PC-9 (cell line): ENCODE data around the gene ZNF407. TPM values are rescaled to one million over a fixed set of nuclear protein-coding genes. Genes with fewer than 3 reads are reported as not detected.

Experiments used
- BruUV-seq: library from RNA; stranded (reverse); fragments of 400-500 nt; replicated peaks from 2 replicates; lab custom pipeline; 2021; lab: Mats Ljungman, UMichigan
- CTCF ChIA-PET: fragments of 300-600 bp; sonication (Branson Sonifier 250); formaldehyde crosslinking; loops from one replicate; lab custom pipeline; 2022; ENCODE audit warnings: antibody characterized with exemption; lab: Charles Lee
- POLR2A ChIA-PET: fragments of 300-600 bp; sonication (Branson Sonifier 250); formaldehyde crosslinking; loops from one replicate; lab custom pipeline; 2022; ENCODE audit warnings: antibody characterized with exemption; ENCODE audit not compliant: unreplicated experiment; lab: Charles Lee
- DNase-seq, 2 experiments: peaks; one replicate each; pipeline versions ENCODE4 v3.0.0 to v3.0.0-alpha.2; 2015 to 2022; ENCODE audit warnings: mixed read lengths in 1 of 2
- H2AFZ ChIP-seq: fragments of 200-600 bp; sonication (generic); 2 replicates; pipeline ENCODE4 v1.8.1; 2017; ENCODE audit warnings: antibody characterized with exemption
- H3F3A ChIP-seq: fragments of 200-600 bp; sonication (generic); 2 replicates; pipeline ENCODE4 v1.8.1; 2017; ENCODE audit warnings: antibody characterized with exemption, mild to moderate bottlenecking, low read depth; ENCODE audit not compliant: insufficient read depth
- H3K27ac ChIP-seq: fragments of 200-600 bp; sonication (generic); 2 replicates; pipeline ENCODE4 v1.6.1; 2016; ENCODE audit warnings: mixed run types
- H3K27me3 ChIP-seq: fragments of 200-600 bp; sonication (generic); 2 replicates; pipeline ENCODE4 v1.6.1; 2016; ENCODE audit warnings: low read depth, mixed run types; ENCODE audit not compliant: insufficient read depth
- H3K36me3 ChIP-seq: fragments of 200-600 bp; sonication (generic); 2 replicates; pipeline ENCODE4 v1.6.1; 2016; ENCODE audit warnings: low read depth, mixed run types
- H3K4me1 ChIP-seq: fragments of 200-600 bp; sonication (generic); replicated peaks from 2 replicates; pipeline ENCODE4 v1.6.1; 2016; ENCODE audit warnings: mixed run types; ENCODE audit not compliant: insufficient read depth
- H3K4me2 ChIP-seq: fragments of 200-600 bp; sonication (generic); 2 replicates; pipeline ENCODE4 v1.6.1; 2017; ENCODE audit warnings: mixed run types
- H3K4me3 ChIP-seq: fragments of 200-600 bp; sonication (generic); 2 replicates; pipeline ENCODE4 v1.6.1; 2016; ENCODE audit warnings: mixed run types
- H3K79me2 ChIP-seq: fragments of 200-600 bp; sonication (generic); 2 replicates; pipeline ENCODE4 v1.6.1; 2017; ENCODE audit warnings: low read depth, mixed run types
- H3K9me2 ChIP-seq: fragments of 200-600 bp; sonication (generic); 2 replicates; pipeline ENCODE4 v1.8.1; 2017; ENCODE audit warnings: mild to moderate bottlenecking; ENCODE audit not compliant: insufficient read depth
- H3K9me3 ChIP-seq: fragments of 200-600 bp; sonication (generic); 2 replicates; pipeline ENCODE4 v1.8.1; 2016; ENCODE audit warnings: low read depth; ENCODE audit not compliant: insufficient read depth
- H4K20me1 ChIP-seq: fragments of 200-600 bp; sonication (generic); 2 replicates; pipeline ENCODE4 v1.8.1; 2017; ENCODE audit not compliant: insufficient read depth
- CTCF ChIP-seq: fragments of 200-600 bp; sonication (generic); conservative IDR thresholded peaks from 2 replicates; pipeline ENCODE4 v1.6.1; 2017; ENCODE audit warnings: mixed run types, antibody characterized with exemption, mild to moderate bottlenecking, moderate library complexity
- EZH2 ChIP-seq: fragments of 200-600 bp; sonication (generic); IDR thresholded peaks from 2 replicates; pipeline ENCODE4 v1.8.0; 2017; ENCODE audit warnings: antibody characterized with exemption, low read depth
- intact Hi-C: fragments of 100-400 bp; cut with micrococcal nuclease; formaldehyde crosslinking; loops from one replicate; pipeline ENCODE4 v1.10.0; 2022; ENCODE audit not compliant: unreplicated experiment
- total RNA-seq: library from RNA; stranded (reverse); gene quantifications from 2 replicates; pipeline ENCODE4 v1.2.3, GENCODE V29; 2021

ZNF407 gene
- total RNA-seq, 1 experiment from 2014 or later = 13.4 TPM

DNA sequence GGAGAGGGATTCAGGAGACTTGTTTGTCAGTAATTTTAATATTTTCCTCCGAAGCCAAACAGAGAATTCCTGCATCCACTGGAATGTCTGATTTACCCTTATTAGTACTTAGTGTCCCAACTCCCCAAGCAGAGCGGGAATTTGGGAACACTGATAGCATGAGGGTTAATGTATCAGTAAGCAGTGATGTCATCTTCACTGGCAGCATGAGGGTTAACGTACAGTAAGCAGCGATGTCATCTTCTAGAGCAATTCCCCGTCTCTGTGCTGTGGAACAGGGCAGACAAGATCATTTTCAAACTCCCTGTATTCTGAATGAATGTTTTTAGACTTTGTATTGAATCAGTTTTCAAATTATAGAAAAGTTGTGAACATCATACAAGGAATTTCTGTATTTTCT, 228.9 kb downstream of the ZNF407 start:
- CTCF ChIA-PET = no interaction called here
- no peak overlapping the region for H3K4me3 ChIP-seq
- no peak overlapping the region for H3K27ac ChIP-seq
- H2AFZ ChIP-seq = no peak overlapping the region
- H4K20me1 ChIP-seq = no peaks in the 10 kb centered on the region; the same call in 1 of the 2 replicates
- BruUV-seq = no TSS peak
- H3K4me1 ChIP-seq = no peaks in the 10 kb centered on the region
- no peaks in the 10 kb centered on the region for H3F3A ChIP-seq
- H3K4me2 ChIP-seq = no peak overlapping the region
- H3K79me2 ChIP-seq = no peaks in the 10 kb centered on the region
- POLR2A ChIA-PET = no interaction called here
- H3K9me2 ChIP-seq = no peaks in the 10 kb centered on the region
- no peaks in the 10 kb centered on the region for H3K27me3 ChIP-seq
- no peak for TF ChIP-seq CTCF
- TF ChIP-seq EZH2 = no peak
- intact Hi-C loops = no loop called here
- no peak for DNase-seq
- no peaks in the 10 kb centered on the region for H3K36me3 ChIP-seq
- H3K9me3 ChIP-seq = no peaks in the 10 kb centered on the region; the same call in 1 of the 2 replicates

DNA sequence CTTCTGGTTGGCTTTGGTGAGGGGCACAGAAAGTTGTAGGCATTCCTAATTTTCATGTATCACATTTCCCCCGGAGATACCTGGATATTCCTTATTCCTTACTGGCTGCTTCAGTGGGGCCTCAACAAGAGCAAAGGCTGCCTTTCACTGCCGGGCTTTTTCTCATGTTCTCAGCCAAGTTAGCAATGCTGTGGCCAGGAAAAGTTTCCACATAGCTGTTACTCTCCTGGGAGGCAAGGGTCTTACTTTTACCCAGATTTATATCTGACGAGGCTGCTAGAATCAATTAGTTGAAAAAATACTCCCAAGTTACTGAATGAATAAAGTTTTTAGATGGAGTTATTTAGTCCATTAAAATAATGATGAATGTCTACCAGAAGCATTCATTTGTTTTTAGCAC, 230.5 kb downstream of the ZNF407 start:
- TF ChIP-seq EZH2 (no peak), CTCF (no peak)
- no TSS peak for BruUV-seq
- CTCF ChIA-PET = no interaction called here

GRCh38 chr18:74831571-74832250, 234.0 kb downstream of the ZNF407 start:
- no peaks in the 10 kb centered on the region; the same call in 1 of the 2 replicates for H3F3A ChIP-seq
- intact Hi-C loops = no loop called here
- ChIA-PET CTCF (no interaction called here), POLR2A (no interaction called here)
- no peak for DNase-seq
- H3K9me3 ChIP-seq = no peaks in the 10 kb centered on the region; the same call in 1 of the 2 replicates
- H3K79me2 ChIP-seq = no peaks in the 10 kb centered on the region
- H3K27ac ChIP-seq = no peak overlapping the region
- no peaks in the 10 kb centered on the region for H3K27me3 ChIP-seq
- H3K9me2 ChIP-seq = no peaks in the 10 kb centered on the region
- no peak overlapping the region for H3K4me2 ChIP-seq
- H3K36me3 ChIP-seq = no peaks in the 10 kb centered on the region
- H3K4me1 ChIP-seq = peaks cover 28% of the 10 kb centered on the region
- H2AFZ ChIP-seq = no peak overlapping the region
- H3K4me3 ChIP-seq = no peak overlapping the region
- no TSS peak for BruUV-seq
- no peaks in the 10 kb centered on the region for H4K20me1 ChIP-seq
- no peak for TF ChIP-seq CTCF
- TF ChIP-seq EZH2 = no peak

More for the DNA sequence above, 230.5 kb downstream of the ZNF407 start:
- Histone ChIP-seq H3K4me1 (no peaks in the 10 kb centered on the region), H4K20me1 (no peaks in the 10 kb centered on the region; the same call in 1 of the 2 replicates), H3K27me3 (no peaks in the 10 kb centered on the region), H3K9me3 (no peaks in the 10 kb centered on the region; the same call in 1 of the 2 replicates), H2AFZ (no peak overlapping the region), H3F3A (no peaks in the 10 kb centered on the region), H3K36me3 (no peaks in the 10 kb centered on the region), H3K4me2 (no peak overlapping the region), H3K79me2 (no peaks in the 10 kb centered on the region), H3K4me3 (no peak overlapping the region), H3K9me2 (no peaks in the 10 kb centered on the region), H3K27ac (no peak overlapping the region)
- intact Hi-C loops = no loop called here
- DNase-seq = no peak
- POLR2A ChIA-PET = no interaction called here
